GM23338 (cell line): ENCODE measurements around the gene ANXA3. TPM values are rescaled to one million over a fixed set of nuclear protein-coding genes. Genes with fewer than 3 reads are reported as not detected.

Experiments
- CREB1 ChIP-seq: fragments of 250-450 bp; sonication (Bioruptor Pico); IDR thresholded peaks from 2 replicates; pipeline ENCODE4 v1.5.0; 2020; ENCODE audit warnings: low read depth, mild to moderate bottlenecking, moderate library complexity
- EZH2phosphoT487 ChIP-seq: fragments of 200-600 bp; sonication (generic); IDR thresholded peaks from one replicate; pipeline ENCODE4 v1.8.1; 2018; ENCODE audit warnings: antibody characterized with exemption; ENCODE audit not compliant: unreplicated experiment
- JUNB ChIP-seq: IDR thresholded peaks from one replicate; pipeline ENCODE4 v1.6.1; 2016; ENCODE audit warnings: antibody characterized with exemption; ENCODE audit not compliant: unreplicated experiment
- REST ChIP-seq: IDR thresholded peaks from one replicate; pipeline ENCODE4 v1.6.1; 2018; ENCODE audit warnings: antibody characterized with exemption; ENCODE audit not compliant: unreplicated experiment
- STAT1 ChIP-seq: IDR thresholded peaks from one replicate; pipeline ENCODE4 v1.6.1; 2016; ENCODE audit warnings: antibody characterized with exemption; ENCODE audit not compliant: unreplicated experiment
- ZNF114 ChIP-seq: fragments of 250-450 bp; sonication (Bioruptor Pico); IDR thresholded peaks from 2 replicates; pipeline ENCODE4 v1.5.0; 2020; ENCODE audit warnings: mild to moderate bottlenecking, moderate library complexity
- ZNF462 ChIP-seq: fragments of 250-450 bp; sonication (Bioruptor Pico); IDR thresholded peaks from 2 replicates; pipeline ENCODE4 v1.5.0; 2020; ENCODE audit warnings: mild to moderate bottlenecking, moderate library complexity
- polyA plus RNA-seq: library from polyadenylated mRNA; unstranded; fragments of >200 nt; fragmentation: Nextera tagmentation; extraction: Ambion mirVana; gene quantifications from 2 replicates; pipeline ENCODE4 v1.2.1, GENCODE V29; 2016
- total RNA-seq: library from RNA; depleted of rRNA; stranded (reverse); fragments of >200 nt; shearing (Covaris generic); gene quantifications from 2 replicates; pipeline ENCODE4 v1.2.3, GENCODE V29; 2014
- TF ChIP-seq, protein P1 (sequence below): IDR thresholded peaks from 2 replicates; pipeline ENCODE4 v1.6.1; 2016; ENCODE audit warnings: antibody characterized with exemption

Gene ANXA3
- total and polyA plus RNA-seq, 2 experiments from 2014 or later: 20.3 to 31.5 TPM

DNA sequence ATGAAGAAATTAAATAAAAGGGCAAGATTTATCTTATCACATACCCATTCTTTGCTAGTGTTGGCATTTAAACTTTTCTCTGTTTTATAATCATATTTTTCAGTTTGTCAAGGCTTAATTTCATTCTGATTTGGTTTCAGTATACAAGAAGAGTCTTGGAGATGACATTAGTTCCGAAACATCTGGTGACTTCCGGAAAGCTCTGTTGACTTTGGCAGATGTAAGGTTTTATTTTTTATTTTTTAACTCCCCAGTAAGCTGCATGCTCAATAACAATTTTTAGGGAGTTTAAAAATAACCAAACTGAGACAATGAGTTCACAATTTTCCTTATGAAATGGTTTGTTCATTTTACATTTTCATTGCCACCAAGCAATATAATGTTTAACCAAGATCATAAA is 39.8 kb downstream of the ANXA3 start (continued):
- no peak for TF ChIP-seq ZNF462 (CRISPR knock-in tag)
- no peak for TF ChIP-seq STAT1
- no peak for TF ChIP-seq CREB1 (CRISPR knock-in tag)
- no peak for TF ChIP-seq EZH2phosphoT487
- TF ChIP-seq REST: no peak
- TF ChIP-seq, protein P1, sequence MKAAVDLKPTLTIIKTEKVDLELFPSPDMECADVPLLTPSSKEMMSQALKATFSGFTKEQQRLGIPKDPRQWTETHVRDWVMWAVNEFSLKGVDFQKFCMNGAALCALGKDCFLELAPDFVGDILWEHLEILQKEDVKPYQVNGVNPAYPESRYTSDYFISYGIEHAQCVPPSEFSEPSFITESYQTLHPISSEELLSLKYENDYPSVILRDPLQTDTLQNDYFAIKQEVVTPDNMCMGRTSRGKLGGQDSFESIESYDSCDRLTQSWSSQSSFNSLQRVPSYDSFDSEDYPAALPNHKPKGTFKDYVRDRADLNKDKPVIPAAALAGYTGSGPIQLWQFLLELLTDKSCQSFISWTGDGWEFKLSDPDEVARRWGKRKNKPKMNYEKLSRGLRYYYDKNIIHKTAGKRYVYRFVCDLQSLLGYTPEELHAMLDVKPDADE: no peak
- TF ChIP-seq ZNF114 (CRISPR knock-in tag): no peak
- no peak for TF ChIP-seq JUNB
